B cell (primary cell): ENCODE results near the gene NCLN.
"Not testable (repeated sequence)": the region's sequence is repeated elsewhere in the genome, so short reads cannot be mapped to it uniquely, and the experiment has no call there.

ENCODE experiments used
- CTCF ChIP-seq: fragments of 200-600 bp; IDR thresholded peaks from one replicate; pipeline ENCODE4 v1.8.0; 2022; ENCODE audit warnings: antibody characterized with exemption, mild to moderate bottlenecking
- EZH2 ChIP-seq: IDR thresholded peaks from 2 replicates; pipeline ENCODE4 v1.6.1; 2012; ENCODE audit warnings: borderline replicate concordance, low read depth, mild to moderate bottlenecking, moderate library complexity, low read length; ENCODE audit not compliant: insufficient read depth, poor library complexity, severe bottlenecking

DNA sequence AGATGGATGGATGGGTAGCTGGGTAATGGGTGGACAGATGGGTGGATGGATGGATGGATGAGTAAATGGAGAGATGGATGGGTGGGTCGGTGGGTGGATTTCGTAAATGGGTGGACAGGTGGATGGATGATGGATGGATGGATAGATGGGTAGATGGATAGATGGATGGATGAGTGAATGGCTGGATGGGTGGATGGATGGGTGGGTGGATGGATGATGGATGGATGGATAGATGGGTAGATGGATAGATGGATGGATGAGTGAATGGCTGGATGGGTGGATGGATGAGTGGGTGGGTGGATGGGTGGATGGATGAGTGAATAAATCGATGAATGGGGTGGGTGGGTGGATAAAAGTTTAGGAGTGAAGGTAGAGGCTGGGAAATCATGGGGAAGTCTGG, 31.3 kb upstream of the NCLN start:
- not testable (repeated sequence) for TF ChIP-seq CTCF, EZH2
